ENCODE data around the gene DMTF1. TPM values are rescaled to one million over a fixed set of nuclear protein-coding genes. Genes with fewer than 3 reads are reported as not detected.

Gene DMTF1
- total RNA-seq, 4 donors from 2014 or later: 125 to 174 (median 146) TPM

DNA sequence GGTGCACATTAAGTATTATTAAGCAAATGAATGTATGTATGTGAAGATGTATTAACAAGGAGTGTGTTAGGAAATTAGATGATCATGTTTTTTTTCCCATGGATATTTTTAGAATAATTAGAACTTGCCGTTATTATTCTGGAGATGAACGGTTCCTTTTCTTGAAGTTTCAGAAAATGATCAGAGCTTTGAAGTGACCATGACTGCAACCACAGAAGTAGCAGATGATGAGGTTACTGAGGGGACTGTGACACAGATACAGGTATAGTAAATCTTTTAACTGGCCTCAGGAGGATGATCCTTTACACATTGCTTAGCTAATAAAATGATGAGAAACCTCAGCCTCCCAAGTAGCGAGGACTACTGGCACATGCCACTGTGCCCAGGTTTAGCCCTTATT, 18.6 kb downstream of the DMTF1 start:
- Histone ChIP-seq H3K9me3 (no peaks in the 10 kb centered on the region), H3K27me3 (no peaks in the 10 kb centered on the region), H3K4me1 (no peaks in the 10 kb centered on the region), H3K4me3 (replicated peaks in 1 of 3) (no peak overlapping the region), H3K27ac (peak overlapping the region in 1 of 3 donors; percentile 15), H3K36me3 (peaks cover 57 to 60% of the 10 kb centered on the region in 2 donors)
- intact Hi-C loops (cut with DNase I): no loop called here
- TF ChIP-seq, protein P1, sequence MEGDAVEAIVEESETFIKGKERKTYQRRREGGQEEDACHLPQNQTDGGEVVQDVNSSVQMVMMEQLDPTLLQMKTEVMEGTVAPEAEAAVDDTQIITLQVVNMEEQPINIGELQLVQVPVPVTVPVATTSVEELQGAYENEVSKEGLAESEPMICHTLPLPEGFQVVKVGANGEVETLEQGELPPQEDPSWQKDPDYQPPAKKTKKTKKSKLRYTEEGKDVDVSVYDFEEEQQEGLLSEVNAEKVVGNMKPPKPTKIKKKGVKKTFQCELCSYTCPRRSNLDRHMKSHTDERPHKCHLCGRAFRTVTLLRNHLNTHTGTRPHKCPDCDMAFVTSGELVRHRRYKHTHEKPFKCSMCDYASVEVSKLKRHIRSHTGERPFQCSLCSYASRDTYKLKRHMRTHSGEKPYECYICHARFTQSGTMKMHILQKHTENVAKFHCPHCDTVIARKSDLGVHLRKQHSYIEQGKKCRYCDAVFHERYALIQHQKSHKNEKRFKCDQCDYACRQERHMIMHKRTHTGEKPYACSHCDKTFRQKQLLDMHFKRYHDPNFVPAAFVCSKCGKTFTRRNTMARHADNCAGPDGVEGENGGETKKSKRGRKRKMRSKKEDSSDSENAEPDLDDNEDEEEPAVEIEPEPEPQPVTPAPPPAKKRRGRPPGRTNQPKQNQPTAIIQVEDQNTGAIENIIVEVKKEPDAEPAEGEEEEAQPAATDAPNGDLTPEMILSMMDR (IDR thresholded peaks at IDR 0.05): no peak
- TF ChIP-seq POLR2A (IDR thresholded peaks at IDR 0.05): no peak
- 90 to 92% methylated on average over 3 of the region's 3 CpGs for WGBS, 2 donors
- no peak for DNase-seq

DNA sequence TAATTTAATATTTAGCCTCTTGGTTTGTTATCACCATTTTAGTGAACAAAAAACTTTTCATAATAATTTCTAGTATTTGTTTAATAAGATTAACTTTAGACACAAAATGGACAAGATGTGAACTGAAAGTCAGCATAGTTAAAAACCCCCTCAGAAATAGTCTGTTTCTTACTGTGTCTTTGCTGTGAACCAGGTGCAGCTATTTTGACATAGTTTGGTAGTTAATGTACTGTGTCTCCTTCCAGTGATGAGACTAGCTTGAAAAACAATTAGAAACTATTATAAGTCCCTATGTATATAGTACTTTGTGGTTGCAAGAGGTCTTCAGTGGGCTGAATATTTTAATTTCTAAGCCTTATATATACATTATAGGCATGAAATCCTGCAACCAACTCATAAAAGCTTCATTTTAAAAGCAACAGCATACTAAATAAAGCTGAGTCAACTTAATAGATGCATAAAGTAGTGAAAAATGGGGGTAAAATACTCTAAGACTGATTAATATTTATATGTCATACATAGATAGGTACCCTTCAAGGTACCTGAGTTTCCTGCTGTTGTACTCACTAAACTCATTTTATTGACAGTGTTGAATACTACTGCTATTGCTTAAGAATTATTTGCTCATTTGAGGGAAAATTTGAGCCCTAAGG, 19.2 kb downstream of the DMTF1 start:
- intact Hi-C loops (cut with DNase I): no loop called here
- Histone ChIP-seq H3K27ac (no peak overlapping the region), H3K4me3 (replicated peaks in 1 of 3) (no peak overlapping the region), H3K27me3 (no peaks in the 10 kb centered on the region), H3K4me1 (no peaks in the 10 kb centered on the region), H3K36me3 (peaks cover 53 to 57% of the 10 kb centered on the region in 2 donors), H3K9me3 (no peaks in the 10 kb centered on the region)
- TF ChIP-seq, protein P1 (IDR thresholded peaks at IDR 0.05): no peak
- TF ChIP-seq POLR2A (IDR thresholded peaks at IDR 0.05): no peak
- no peak for DNase-seq

DNA sequence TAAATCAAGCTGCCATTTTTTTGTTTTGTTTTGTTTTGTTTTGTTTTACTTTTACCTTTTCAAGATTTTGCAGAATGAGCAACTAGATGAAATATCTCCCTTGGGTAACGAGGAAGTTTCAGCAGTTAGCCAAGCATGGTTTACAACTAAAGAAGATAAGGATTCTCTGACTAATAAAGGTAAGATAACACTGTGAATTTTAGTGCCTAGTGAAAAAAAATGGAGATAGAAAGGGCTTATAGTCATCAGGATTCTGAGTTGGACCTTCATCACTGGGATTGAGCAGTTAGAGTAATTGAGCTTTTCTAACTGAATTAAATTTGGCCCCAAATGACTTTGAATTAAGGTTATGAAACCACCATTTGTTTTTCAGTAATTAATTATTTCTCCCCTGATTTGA, 21.2 kb downstream of the DMTF1 start:
- H3K36me3 ChIP-seq: peaks cover 39 to 47% of the 10 kb centered on the region in 2 donors
- 95 to 100% methylated on average over 1 of the region's 1 CpG for WGBS, 2 donors
- no peak overlapping the region for H3K27ac ChIP-seq
- H3K9me3 ChIP-seq: no peaks in the 10 kb centered on the region
- intact Hi-C loops (cut with DNase I): no loop called here
- no peak for DNase-seq
- no peak overlapping the region for H3K4me3 ChIP-seq (replicated peaks in 1 of 3)
- H3K4me1 ChIP-seq: no peaks in the 10 kb centered on the region
- TF ChIP-seq, protein P1 (IDR thresholded peaks at IDR 0.05): no peak
- TF ChIP-seq POLR2A (IDR thresholded peaks at IDR 0.05): no peak
- no peaks in the 10 kb centered on the region for H3K27me3 ChIP-seq

DNA sequence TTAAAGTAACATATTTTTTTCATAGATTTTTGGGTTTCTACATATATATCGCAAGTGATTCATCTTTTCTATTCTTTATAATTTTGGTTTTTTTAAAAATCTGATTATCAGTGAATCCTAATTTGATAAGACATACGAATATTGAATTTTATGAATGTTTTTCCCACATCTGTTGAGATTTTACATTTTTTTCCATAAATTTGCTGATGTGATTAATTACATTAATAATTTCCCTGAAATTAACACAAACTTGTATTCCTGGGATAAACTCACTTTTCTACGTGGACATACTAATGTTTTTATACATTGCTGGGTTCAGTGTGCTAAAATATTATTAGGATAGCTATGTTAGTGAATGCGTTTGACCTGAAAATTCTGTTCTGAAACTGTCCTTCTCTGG, 26.1 kb downstream of the DMTF1 start:
- DNase-seq: no peak
- no peaks in the 10 kb centered on the region for H3K4me1 ChIP-seq
- no peak overlapping the region for H3K27ac ChIP-seq
- 95 to 96% methylated on average over 4 of the region's 4 CpGs for WGBS, 2 donors
- H3K36me3 ChIP-seq: peaks cover 29 to 45% of the 10 kb centered on the region in 2 donors
- no peaks in the 10 kb centered on the region for H3K27me3 ChIP-seq
- H3K4me3 ChIP-seq (replicated peaks in 1 of 3): no peak overlapping the region
- TF ChIP-seq, protein P1 (IDR thresholded peaks at IDR 0.05): no peak
- no peak for TF ChIP-seq POLR2A (IDR thresholded peaks at IDR 0.05)
- intact Hi-C loops (cut with DNase I): no loop called here
- no peaks in the 10 kb centered on the region for H3K9me3 ChIP-seq

DNA sequence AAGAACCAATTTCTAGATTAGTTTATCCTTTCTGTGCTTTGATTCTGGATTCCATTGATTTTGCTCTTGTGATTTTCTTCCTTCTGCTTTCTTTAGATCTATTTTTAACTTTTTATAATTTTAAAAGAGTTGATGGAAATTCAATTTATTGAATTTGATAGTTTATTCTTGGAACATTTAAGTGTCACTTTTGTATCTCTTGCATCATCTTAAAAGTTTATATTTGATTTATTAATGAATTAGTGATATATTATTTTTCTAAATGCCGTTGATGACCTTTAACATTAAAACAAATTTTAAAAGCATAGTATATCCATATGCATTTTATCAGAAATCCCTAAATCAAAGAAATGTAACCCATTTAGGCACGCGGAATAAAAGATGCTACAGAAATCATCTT, 26.9 kb downstream of the DMTF1 start:
- WGBS, 2 donors: 97 to 98% methylated on average over 3 of the region's 3 CpGs
- Histone ChIP-seq H3K4me3 (replicated peaks in 1 of 3) (no peak overlapping the region), H3K36me3 (peaks cover 26 to 44% of the 10 kb centered on the region in 2 donors), H3K27ac (no peak overlapping the region), H3K27me3 (no peaks in the 10 kb centered on the region), H3K4me1 (no peaks in the 10 kb centered on the region), H3K9me3 (no peaks in the 10 kb centered on the region)
- no peak for DNase-seq
- TF ChIP-seq, protein P1 (IDR thresholded peaks at IDR 0.05): no peak
- no peak for TF ChIP-seq POLR2A (IDR thresholded peaks at IDR 0.05)
- intact Hi-C loops (cut with DNase I): no loop called here
